ENCODE measurements around the gene UACA.
"Not testable (repeated sequence)": the region's sequence is repeated elsewhere in the genome, so short reads cannot be mapped to it uniquely, and the experiment has no call there.

UACA gene

GRCh38 chr15:70748281-70748747 is 15.0 kb downstream of the UACA start:
- H3K4me1 ChIP-seq (ENCODE audit: insufficient read depth, low read length): no peaks in the 10 kb centered on the region
- no peak overlapping the region for H3K27ac ChIP-seq (ENCODE audit: low read length)
- no peaks in the 10 kb centered on the region for H3K9me3 ChIP-seq (ENCODE audit: insufficient read depth, low read depth, low read length)
- H3K4me3 ChIP-seq (ENCODE audit: low read length): no peak overlapping the region
- no peaks in the 10 kb centered on the region for H3K27me3 ChIP-seq (ENCODE audit: insufficient read depth, low read length)
- H3K36me3 ChIP-seq (ENCODE audit: insufficient read depth, low read depth, low read length): no peaks in the 10 kb centered on the region
- H3K9ac ChIP-seq (ENCODE audit: low read depth, low read length): no peak overlapping the region

GRCh38 chr15:70746598-70746997 is 16.8 kb downstream of the UACA start:
- H3K36me3 ChIP-seq (ENCODE audit: insufficient read depth, low read depth, low read length); H3K9ac ChIP-seq (ENCODE audit: low read depth, low read length); H3K4me3 ChIP-seq (ENCODE audit: low read length); H3K4me1 ChIP-seq (ENCODE audit: insufficient read depth, low read length); H3K9me3 ChIP-seq (ENCODE audit: insufficient read depth, low read depth, low read length); H3K27ac ChIP-seq (ENCODE audit: low read length); H3K27me3 ChIP-seq (ENCODE audit: insufficient read depth, low read length): not testable (repeated sequence)

- Histone ChIP-seq H3K9me3 (ENCODE audit: insufficient read depth, low read depth, low read length) (no peaks in the 10 kb centered on the region), H3K27ac (ENCODE audit: low read length) (no peak overlapping the region), H3K4me1 (ENCODE audit: insufficient read depth, low read length) (no peaks in the 10 kb centered on the region; the same call in 1 of the 2 replicates), H3K4me3 (ENCODE audit: low read length) (no peak overlapping the region), H3K36me3 (ENCODE audit: insufficient read depth, low read depth, low read length) (no peaks in the 10 kb centered on the region), H3K9ac (ENCODE audit: low read depth, low read length) (no peak overlapping the region), H3K27me3 (ENCODE audit: insufficient read depth, low read length) (no peaks in the 10 kb centered on the region)
Observed at GRCh38 chr15:70742928-70743327, 20.4 kb downstream of the UACA start.

- no peak overlapping the region for H3K4me3 ChIP-seq (ENCODE audit: low read length)
- H3K4me1 ChIP-seq (ENCODE audit: insufficient read depth, low read length): no peaks in the 10 kb centered on the region; the same call in 1 of the 2 replicates
- H3K36me3 ChIP-seq (ENCODE audit: insufficient read depth, low read depth, low read length): no peaks in the 10 kb centered on the region
- H3K9ac ChIP-seq (ENCODE audit: low read depth, low read length): no peak overlapping the region
- no peaks in the 10 kb centered on the region for H3K27me3 ChIP-seq (ENCODE audit: insufficient read depth, low read length)
- no peak overlapping the region for H3K27ac ChIP-seq (ENCODE audit: low read length)
- H3K9me3 ChIP-seq (ENCODE audit: insufficient read depth, low read depth, low read length): no peaks in the 10 kb centered on the region
Observed at GRCh38 chr15:70741677-70742293, 21.6 kb downstream of the UACA start.

GRCh38 chr15:70741107-70741531 is 22.2 kb downstream of the UACA start:
- no peak overlapping the region for H3K4me3 ChIP-seq (ENCODE audit: low read length)
- no peak overlapping the region for H3K9ac ChIP-seq (ENCODE audit: low read depth, low read length)
- no peaks in the 10 kb centered on the region for H3K27me3 ChIP-seq (ENCODE audit: insufficient read depth, low read length)
- H3K27ac ChIP-seq (ENCODE audit: low read length): no peak overlapping the region
- no peaks in the 10 kb centered on the region for H3K36me3 ChIP-seq (ENCODE audit: insufficient read depth, low read depth, low read length)
- no peaks in the 10 kb centered on the region for H3K9me3 ChIP-seq (ENCODE audit: insufficient read depth, low read depth, low read length)
- H3K4me1 ChIP-seq (ENCODE audit: insufficient read depth, low read length): no peaks in the 10 kb centered on the region; the same call in 1 of the 2 replicates

- not testable (repeated sequence) for H3K4me1 ChIP-seq (ENCODE audit: insufficient read depth, low read length); H3K4me3 ChIP-seq (ENCODE audit: low read length); H3K9ac ChIP-seq (ENCODE audit: low read depth, low read length); H3K27me3 ChIP-seq (ENCODE audit: insufficient read depth, low read length); H3K27ac ChIP-seq (ENCODE audit: low read length); H3K36me3 ChIP-seq (ENCODE audit: insufficient read depth, low read depth, low read length); H3K9me3 ChIP-seq (ENCODE audit: insufficient read depth, low read depth, low read length)
Observed at GRCh38 chr15:70735040-70735439, 28.3 kb downstream of the UACA start.

GRCh38 chr15:70729164-70729563 is 34.2 kb downstream of the UACA start:
- Histone ChIP-seq H3K9me3 (ENCODE audit: insufficient read depth, low read depth, low read length) (no peaks in the 10 kb centered on the region), H3K27me3 (ENCODE audit: insufficient read depth, low read length) (no peaks in the 10 kb centered on the region), H3K27ac (ENCODE audit: low read length) (no peak overlapping the region), H3K9ac (ENCODE audit: low read depth, low read length) (no peak overlapping the region), H3K4me1 (ENCODE audit: insufficient read depth, low read length) (no peaks in the 10 kb centered on the region), H3K36me3 (ENCODE audit: insufficient read depth, low read depth, low read length) (no peaks in the 10 kb centered on the region), H3K4me3 (ENCODE audit: low read length) (no peak overlapping the region)

- H3K27ac ChIP-seq (ENCODE audit: low read length): no peak overlapping the region
- H3K36me3 ChIP-seq (ENCODE audit: insufficient read depth, low read depth, low read length): no peaks in the 10 kb centered on the region
- H3K4me3 ChIP-seq (ENCODE audit: low read length): no peak overlapping the region
- H3K27me3 ChIP-seq (ENCODE audit: insufficient read depth, low read length): no peaks in the 10 kb centered on the region
- no peaks in the 10 kb centered on the region for H3K4me1 ChIP-seq (ENCODE audit: insufficient read depth, low read length)
- H3K9ac ChIP-seq (ENCODE audit: low read depth, low read length): no peak overlapping the region
- no peaks in the 10 kb centered on the region for H3K9me3 ChIP-seq (ENCODE audit: insufficient read depth, low read depth, low read length)
Observed at GRCh38 chr15:70726753-70727152, 36.6 kb downstream of the UACA start.

GRCh38 chr15:70723927-70724326 is 39.4 kb downstream of the UACA start:
- Histone ChIP-seq H3K27me3 (ENCODE audit: insufficient read depth, low read length) (no peaks in the 10 kb centered on the region), H3K36me3 (ENCODE audit: insufficient read depth, low read depth, low read length) (no peaks in the 10 kb centered on the region), H3K4me3 (ENCODE audit: low read length) (no peak overlapping the region), H3K4me1 (ENCODE audit: insufficient read depth, low read length) (no peaks in the 10 kb centered on the region), H3K27ac (ENCODE audit: low read length) (no peak overlapping the region), H3K9me3 (ENCODE audit: insufficient read depth, low read depth, low read length) (no peaks in the 10 kb centered on the region), H3K9ac (ENCODE audit: low read depth, low read length) (no peak overlapping the region)

GRCh38 chr15:70723122-70723422 is 40.3 kb downstream of the UACA start:
- Histone ChIP-seq H3K36me3 (ENCODE audit: insufficient read depth, low read depth, low read length) (no peaks in the 10 kb centered on the region), H3K27ac (ENCODE audit: low read length) (no peak overlapping the region), H3K27me3 (ENCODE audit: insufficient read depth, low read length) (no peaks in the 10 kb centered on the region), H3K9me3 (ENCODE audit: insufficient read depth, low read depth, low read length) (no peaks in the 10 kb centered on the region), H3K4me3 (ENCODE audit: low read length) (no peak overlapping the region), H3K9ac (ENCODE audit: low read depth, low read length) (no peak overlapping the region), H3K4me1 (ENCODE audit: insufficient read depth, low read length) (no peaks in the 10 kb centered on the region)

- Histone ChIP-seq H3K4me1 (ENCODE audit: insufficient read depth, low read length) (no peaks in the 10 kb centered on the region), H3K9ac (ENCODE audit: low read depth, low read length) (no peak overlapping the region), H3K9me3 (ENCODE audit: insufficient read depth, low read depth, low read length) (no peaks in the 10 kb centered on the region), H3K36me3 (ENCODE audit: insufficient read depth, low read depth, low read length) (no peaks in the 10 kb centered on the region), H3K27me3 (ENCODE audit: insufficient read depth, low read length) (no peaks in the 10 kb centered on the region), H3K27ac (ENCODE audit: low read length) (no peak overlapping the region), H3K4me3 (ENCODE audit: low read length) (no peak overlapping the region)
Observed at GRCh38 chr15:70722266-70723121, 40.9 kb downstream of the UACA start.
